Esophagus muscularis mucosa (tissue), 4 donors: ENCODE results near the gene ACY1. TPM values are rescaled to one million over a fixed set of nuclear protein-coding genes. Genes with fewer than 3 reads are reported as not detected.
A peak's percentile ranks its signal among the peaks of the same experiment; 100 is the strongest.

ENCODE experiments used
- DNase-seq: peaks from one replicate; pipeline ENCODE4 v3.0.0-alpha.2; 2017; ENCODE audit errors: extremely low spot score
- H3K27ac ChIP-seq, 4 donors: fragments of 200-600 bp; sonication (generic); replicated peaks in 1 of 4; 1 replicate in 3 of 4; 2 replicates in 1 of 4; pipeline ENCODE4 v1.5.1; 2016 to 2019; ENCODE audit warnings: mild to moderate bottlenecking in 1 of 4
- H3K27me3 ChIP-seq, 4 donors: fragments of 200-600 bp; sonication (generic); one replicate each; pipeline versions ENCODE4 v1.5.1 to v1.6.0; 2016 to 2019
- H3K36me3 ChIP-seq, 4 donors: fragments of 200-600 bp; sonication (generic); one replicate each; pipeline ENCODE4 v1.5.1; 2016 to 2019
- H3K4me1 ChIP-seq, 4 donors: fragments of 200-600 bp; sonication (generic); one replicate each; pipeline ENCODE4 v1.5.1; 2016 to 2019
- H3K4me3 ChIP-seq, 4 donors: fragments of 200-600 bp; sonication (generic); 1 replicate in 2 of 4; 2 replicates in 2 of 4; pipeline ENCODE4 v1.5.1; 2016 to 2019; ENCODE audit warnings: mild to moderate bottlenecking in 4 of 4, moderate library complexity in 1 of 4
- H3K9me3 ChIP-seq, 4 donors: fragments of 200-600 bp; sonication (generic); 1 replicate in 3 of 4; 2 replicates in 1 of 4; pipeline ENCODE4 v1.5.1; 2016 to 2019
- EP300 ChIP-seq: sonication (generic); formaldehyde crosslinking; IDR thresholded peaks from one replicate; pipeline ENCODE4 v1.6.1; 2017; ENCODE audit warnings: antibody characterized with exemption
- POLR2A ChIP-seq: fragments of 450-650 bp; IDR thresholded peaks from one replicate; pipeline ENCODE4 v1.6.1; 2017; ENCODE audit warnings: antibody characterized with exemption, moderate library complexity, mild to moderate bottlenecking, low read depth
- POLR2AphosphoS5 ChIP-seq, 2 donors: sonication (generic); formaldehyde crosslinking; IDR thresholded peaks; one replicate each; pipeline ENCODE4 v1.6.1; 2017; ENCODE audit warnings: antibody characterized with exemption in 2 of 2
- WGBS: methylation state at CpG from one replicate; pipeline ENCODE4 v1.1.5; 2018; 5-methylcytosine and 5-hydroxymethylcytosine counted together
- intact Hi-C: fragments of 100-400 bp; cut with DNase I; formaldehyde crosslinking; loops from one replicate; pipeline ENCODE4 v1.15.1; 2023
- total RNA-seq, 4 donors: library from RNA; depleted of rRNA; stranded (reverse); fragments of >200 nt; gene quantifications; one replicate each; pipeline versions ENCODE4 v1.1.0 to v1.2.1, GENCODE V29; 2016
- TF ChIP-seq, protein P1 (sequence below), 3 experiments: fragments of 200-600 bp in 2 of 3; fragments of 450-650 bp in 1 of 3; sonication (generic) in 2 of 3; IDR thresholded peaks; one replicate each; pipeline ENCODE4 v1.5.1; 2017 to 2019; ENCODE audit warnings: antibody characterized with exemption in 3 of 3, mild to moderate bottlenecking in 2 of 3, moderate library complexity in 1 of 3

Gene ACY1
- total RNA-seq, 4 donors from 2014 or later = 10.0 to 19.2 (median 15.8) TPM

DNA sequence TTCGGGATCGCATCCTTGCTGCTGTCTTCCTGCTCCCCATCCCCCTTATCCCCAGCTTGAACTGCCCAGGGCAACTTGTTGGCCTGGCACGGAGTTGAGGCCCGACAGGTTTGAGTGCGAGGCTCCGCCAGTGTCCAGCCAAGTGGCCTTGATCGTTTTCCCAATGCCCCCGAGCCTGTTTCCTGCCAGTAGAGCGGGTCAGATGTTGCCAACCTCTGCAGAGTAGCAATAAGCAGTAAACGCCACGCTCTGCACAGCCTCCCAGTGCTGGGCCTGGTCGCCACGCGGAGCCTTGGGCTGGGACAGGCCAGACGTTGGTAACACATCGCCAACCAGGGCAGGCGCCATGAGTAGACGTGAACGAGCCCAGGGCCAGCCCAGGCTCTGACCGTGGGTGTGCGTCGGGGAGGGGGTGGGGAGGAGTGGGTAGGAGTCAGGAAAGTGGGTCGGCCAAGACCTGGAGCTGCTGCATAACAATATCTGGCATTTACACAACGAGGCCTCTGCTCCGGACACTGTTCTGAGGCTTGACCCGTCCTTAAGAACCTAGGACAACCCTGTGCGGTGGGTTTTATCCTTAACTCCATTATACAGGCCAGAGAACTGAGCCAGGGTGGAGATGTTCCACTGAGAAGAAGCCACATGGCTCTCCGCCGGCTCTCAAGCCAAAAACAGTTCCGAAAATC, 8.9 kb upstream of the ACY1 start:
- peak overlapping the region; percentile 93 to 96 (median 96) for H3K27ac ChIP-seq
- DNase-seq = no peak
- no peaks in the 10 kb centered on the region for H3K9me3 ChIP-seq
- peaks cover 27 to 54% (median 36%) of the 10 kb centered on the region in 4 donors for H3K4me1 ChIP-seq
- H3K4me3 ChIP-seq = peak overlapping the region; percentile 55 to 75 (median 70)
- WGBS = 18% methylated on average over 13 of the region's 30 CpGs
- intact Hi-C loops = loop anchor here (2.0 kb wide), 1 partner anchor 32 kb away; the partner anchor contains the start of gene PARP3
- no peaks in the 10 kb centered on the region for H3K27me3 ChIP-seq
- H3K36me3 ChIP-seq = peaks cover 0 to 14% (median 6%) of the 10 kb centered on the region in 4 donors
- TF ChIP-seq, protein P1, sequence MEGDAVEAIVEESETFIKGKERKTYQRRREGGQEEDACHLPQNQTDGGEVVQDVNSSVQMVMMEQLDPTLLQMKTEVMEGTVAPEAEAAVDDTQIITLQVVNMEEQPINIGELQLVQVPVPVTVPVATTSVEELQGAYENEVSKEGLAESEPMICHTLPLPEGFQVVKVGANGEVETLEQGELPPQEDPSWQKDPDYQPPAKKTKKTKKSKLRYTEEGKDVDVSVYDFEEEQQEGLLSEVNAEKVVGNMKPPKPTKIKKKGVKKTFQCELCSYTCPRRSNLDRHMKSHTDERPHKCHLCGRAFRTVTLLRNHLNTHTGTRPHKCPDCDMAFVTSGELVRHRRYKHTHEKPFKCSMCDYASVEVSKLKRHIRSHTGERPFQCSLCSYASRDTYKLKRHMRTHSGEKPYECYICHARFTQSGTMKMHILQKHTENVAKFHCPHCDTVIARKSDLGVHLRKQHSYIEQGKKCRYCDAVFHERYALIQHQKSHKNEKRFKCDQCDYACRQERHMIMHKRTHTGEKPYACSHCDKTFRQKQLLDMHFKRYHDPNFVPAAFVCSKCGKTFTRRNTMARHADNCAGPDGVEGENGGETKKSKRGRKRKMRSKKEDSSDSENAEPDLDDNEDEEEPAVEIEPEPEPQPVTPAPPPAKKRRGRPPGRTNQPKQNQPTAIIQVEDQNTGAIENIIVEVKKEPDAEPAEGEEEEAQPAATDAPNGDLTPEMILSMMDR (IDR thresholded peaks at IDR 0.05) = peak in 1 of 3 experiments; percentile 7
- no peak for TF ChIP-seq POLR2A

DNA sequence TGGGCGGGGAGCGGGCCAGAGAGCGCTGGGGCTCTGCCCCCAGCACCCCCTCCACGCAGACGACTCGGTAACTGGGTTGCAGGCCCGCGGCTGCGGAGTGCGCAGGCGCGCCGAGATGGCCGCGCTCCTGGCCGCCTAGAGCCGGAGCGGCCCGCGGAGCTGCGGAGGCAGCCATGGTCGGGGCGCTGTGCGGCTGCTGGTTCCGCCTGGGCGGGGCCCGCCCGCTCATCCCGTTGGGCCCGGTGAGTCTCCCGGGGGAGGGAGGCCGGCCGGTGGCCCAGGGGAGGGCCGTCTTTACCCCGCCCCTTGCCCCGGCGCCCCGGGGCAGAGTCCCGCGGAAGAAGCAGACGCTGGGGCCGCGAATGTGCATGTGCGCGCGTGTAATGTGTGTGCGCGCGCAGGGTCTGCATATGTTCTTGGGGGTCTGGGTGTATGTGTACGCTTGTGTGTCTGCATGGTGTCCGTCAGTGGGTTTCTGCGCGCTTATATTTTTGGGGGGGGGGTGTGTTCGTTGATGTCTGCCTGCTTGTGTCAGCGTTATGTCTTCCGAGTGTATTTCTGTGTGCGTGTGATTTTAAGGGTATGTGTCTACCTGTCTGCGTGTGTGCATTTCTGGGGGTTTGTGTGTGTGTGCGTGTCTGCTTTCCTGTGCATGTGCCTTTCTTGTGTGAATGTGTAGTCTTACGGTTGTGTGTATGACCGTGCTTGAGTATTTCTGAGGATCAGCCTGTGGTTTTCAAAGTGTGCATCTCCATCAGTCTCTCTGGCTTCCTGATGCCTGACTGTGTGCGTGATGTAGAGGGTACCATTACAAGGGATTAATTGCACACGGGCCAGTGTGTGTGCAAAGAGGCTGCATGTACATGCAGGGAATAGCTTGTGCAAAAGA, 8.1 kb upstream of the ACY1 start, which contains the start of gene ABHD14A:
Gene ABHD14A (plus strand): TSS at position 102 of the 889 bp plus-strand sequence. CDS start 72 bp downstream, at position 174.
- H3K9me3 ChIP-seq = no peaks in the 10 kb centered on the region
- intact Hi-C loops = loop anchor here (2.0 kb wide), 1 partner anchor 32 kb away; the partner anchor contains the start of gene PARP3
- H3K4me3 ChIP-seq = peak within 1 kb of the TSS; percentile 55 to 75 (median 70)
- peaks cover 0 to 14% (median 6%) of the 10 kb centered on the region in 4 donors for H3K36me3 ChIP-seq
- H3K4me1 ChIP-seq = peaks cover 27 to 54% (median 35%) of the 10 kb centered on the region in 4 donors
- 1% methylated on average over 24 of the region's 63 CpGs for WGBS
- DNase-seq = no peak
- H3K27ac ChIP-seq = peak within 1 kb of the TSS; percentile 93 to 96 (median 96)
- no peaks in the 10 kb centered on the region for H3K27me3 ChIP-seq
- TF ChIP-seq, protein P1 (IDR thresholded peaks at IDR 0.05) = no peak
- peak; percentile 47 to 77 for TF ChIP-seq POLR2AphosphoS5 (IDR thresholded peaks at IDR 0.05)

GRCh38 chr3:51975852-51976549, 7.3 kb upstream of the ACY1 start:
- DNase-seq = no peak
- peak overlapping the region; percentile 93 to 96 (median 96) for H3K27ac ChIP-seq
- no peaks in the 10 kb centered on the region for H3K27me3 ChIP-seq
- H3K4me3 ChIP-seq = peak overlapping the region; percentile 55 to 75 (median 70)
- peaks cover 0 to 18% (median 7%) of the 10 kb centered on the region in 4 donors for H3K36me3 ChIP-seq
- peaks cover 27 to 58% (median 35%) of the 10 kb centered on the region in 4 donors for H3K4me1 ChIP-seq
- no peak for TF ChIP-seq POLR2AphosphoS5 (IDR thresholded peaks at IDR 0.05)
- no peak for TF ChIP-seq POLR2A
- TF ChIP-seq, protein P1 (IDR thresholded peaks at IDR 0.05) = peak in 1 of 3 experiments; percentile 5
- no peak for TF ChIP-seq EP300
- no peaks in the 10 kb centered on the region for H3K9me3 ChIP-seq
- intact Hi-C loops = loop anchor here (2.0 kb wide), 1 partner anchor 33 kb away; the partner anchor contains the start of gene PARP3
- 62% methylated on average over 21 of the region's 46 CpGs for WGBS

GRCh38 chr3:51977446-51978142, 5.7 kb upstream of the ACY1 start:
- peaks cover 0 to 13% (median 5%) of the 10 kb centered on the region in 4 donors for H3K36me3 ChIP-seq
- peaks cover 35 to 58% (median 45%) of the 10 kb centered on the region in 4 donors for H3K4me1 ChIP-seq
- 84% methylated on average over 4 of the region's 9 CpGs for WGBS
- H3K27me3 ChIP-seq = no peaks in the 10 kb centered on the region
- no peaks in the 10 kb centered on the region for H3K9me3 ChIP-seq
- TF ChIP-seq POLR2A (no peak), POLR2AphosphoS5 (IDR thresholded peaks at IDR 0.05) (no peak), EP300 (no peak)
- TF ChIP-seq, protein P1 (IDR thresholded peaks at IDR 0.05) = no peak
- H3K27ac ChIP-seq = no peak overlapping the region
- no peak overlapping the region for H3K4me3 ChIP-seq
- no peak for DNase-seq
- intact Hi-C loops = no loop called here
